Measurements from ENCODE around the gene CNIH2.

- TF ChIP-seq CTCF (IDR thresholded peaks at IDR 0.05) (no peak), POLR2AphosphoS5 (IDR thresholded peaks at IDR 0.05) (no peak), POLR2A (IDR thresholded peaks at IDR 0.05) (no peak), EP300 (IDR thresholded peaks at IDR 0.05) (no peak)
Observed at GRCh38 chr11:66294626-66295620, 16.9 kb downstream of the CNIH2 start.

Data from stomach (tissue), 4 donors.